HG03378 (cell line): Measurements from ENCODE around the gene VWA8.
"Not testable (repeated sequence)": the region's sequence is repeated elsewhere in the genome, so short reads cannot be mapped to it uniquely, and the experiment has no call there.

Source experiments
- ATAC-seq: cut with Tn5 transposase; IDR thresholded peaks from one replicate; pipeline ENCODE4 v1.9.1; 2021; ENCODE audit warnings: mild to moderate bottlenecking, moderate library complexity; ENCODE audit not compliant: unreplicated experiment

VWA8 gene

GRCh38 chr13:41597348-41598041, 363.4 kb downstream of the VWA8 start:
- ATAC-seq = no peak

GRCh38 chr13:41596190-41596589, 364.7 kb downstream of the VWA8 start:
- ATAC-seq = no peak

- no peak for ATAC-seq
Observed at GRCh38 chr13:41595298-41595697, 365.6 kb downstream of the VWA8 start.

- no peak for ATAC-seq
Observed at GRCh38 chr13:41590643-41591042, 370.3 kb downstream of the VWA8 start.

- no peak for ATAC-seq
Observed at GRCh38 chr13:41590122-41590521, 370.8 kb downstream of the VWA8 start.

GRCh38 chr13:41589434-41589833, 371.5 kb downstream of the VWA8 start:
- ATAC-seq = no peak

- no peak for ATAC-seq
Observed at GRCh38 chr13:41588899-41589298, 372.0 kb downstream of the VWA8 start.

- no peak for ATAC-seq
Observed at GRCh38 chr13:41588448-41588847, 372.5 kb downstream of the VWA8 start.

GRCh38 chr13:41587490-41587889, 373.4 kb downstream of the VWA8 start:
- ATAC-seq = no peak

- ATAC-seq = no peak
Observed at GRCh38 chr13:41586216-41586615, 374.7 kb downstream of the VWA8 start.

GRCh38 chr13:41582027-41582463, 378.9 kb downstream of the VWA8 start:
- ATAC-seq = no peak

- ATAC-seq = no peak
Observed at GRCh38 chr13:41580345-41580744, 380.6 kb downstream of the VWA8 start.

- no peak for ATAC-seq
Observed at GRCh38 chr13:41579881-41580280, 381.0 kb downstream of the VWA8 start.

- no peak for ATAC-seq
Observed at GRCh38 chr13:41579168-41579567, 381.7 kb downstream of the VWA8 start.

- no peak for ATAC-seq
Observed at GRCh38 chr13:41578371-41578770, 382.5 kb downstream of the VWA8 start.

GRCh38 chr13:41577436-41577835, 383.5 kb downstream of the VWA8 start:
- no peak for ATAC-seq

GRCh38 chr13:41573640-41574039, 387.3 kb downstream of the VWA8 start:
- ATAC-seq = not testable (repeated sequence)

GRCh38 chr13:41571817-41572340, 389.0 kb downstream of the VWA8 start:
- ATAC-seq = not testable (repeated sequence)

- ATAC-seq = no peak
Observed at GRCh38 chr13:41568972-41569351, 391.9 kb downstream of the VWA8 start.

- ATAC-seq = no peak
Observed at GRCh38 chr13:41568143-41568971, 392.6 kb downstream of the VWA8 start.

- no peak for ATAC-seq
Observed at GRCh38 chr13:41567363-41567762, 393.5 kb downstream of the VWA8 start.

GRCh38 chr13:41565846-41566245, 395.1 kb downstream of the VWA8 start:
- ATAC-seq = no peak
